ENCODE data around the gene CHCHD6.

The CHCHD6 gene, protein sequence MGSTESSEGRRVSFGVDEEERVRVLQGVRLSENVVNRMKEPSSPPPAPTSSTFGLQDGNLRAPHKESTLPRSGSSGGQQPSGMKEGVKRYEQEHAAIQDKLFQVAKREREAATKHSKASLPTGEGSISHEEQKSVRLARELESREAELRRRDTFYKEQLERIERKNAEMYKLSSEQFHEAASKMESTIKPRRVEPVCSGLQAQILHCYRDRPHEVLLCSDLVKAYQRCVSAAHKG

DNA sequence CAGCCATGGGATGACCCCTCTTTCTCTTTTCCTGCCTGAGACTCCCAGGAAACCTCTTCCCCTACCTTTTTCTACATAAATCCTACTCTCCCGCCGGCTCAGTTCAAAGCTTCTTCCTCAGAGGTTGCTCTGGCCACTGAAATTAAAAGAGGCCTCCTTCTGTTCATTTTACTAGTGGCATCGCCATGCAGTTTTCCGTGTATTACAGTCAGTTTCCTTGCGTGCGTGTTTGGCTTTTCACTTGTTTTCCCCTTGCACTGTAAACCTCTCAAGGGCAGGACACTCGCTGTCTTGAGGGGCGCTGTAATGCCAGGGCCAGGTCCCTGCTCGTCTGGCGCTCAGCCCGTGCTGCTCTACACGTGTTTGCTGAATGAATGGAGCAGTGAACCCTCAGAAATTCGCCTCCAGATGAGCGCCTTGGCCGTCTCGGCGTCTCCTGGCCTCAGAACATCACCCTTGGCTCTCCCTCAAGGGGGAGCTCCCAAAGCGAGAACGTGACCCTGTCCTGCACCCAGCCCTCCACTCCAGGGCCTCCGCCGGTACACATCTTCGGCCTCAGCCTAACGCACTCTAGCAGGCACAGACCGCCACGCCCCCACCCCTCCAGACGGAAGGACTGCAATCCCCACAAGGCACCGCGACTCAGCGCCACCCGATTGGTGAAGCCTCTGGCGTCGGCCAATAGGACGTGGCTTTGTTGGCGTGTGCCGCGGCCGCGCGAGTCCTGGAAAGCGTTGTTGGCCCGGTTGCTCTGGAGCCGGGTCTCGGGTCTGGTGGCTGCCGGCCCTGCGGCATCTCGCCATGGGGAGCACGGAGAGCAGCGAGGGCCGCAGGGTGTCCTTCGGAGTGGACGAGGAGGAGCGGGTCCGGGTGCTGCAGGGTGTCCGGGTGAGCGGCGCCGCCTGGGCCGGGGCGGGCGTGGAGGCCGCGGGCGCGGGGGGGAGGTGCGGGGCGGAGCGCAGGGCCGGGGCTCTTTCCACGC, at the start of gene CHCHD6:
Gene CHCHD6, plus strand, starts transcription at position 729 of the 982 bp plus-strand sequence. Its CDS starts 73 bp downstream, at position 802.
- Histone ChIP-seq H3K27ac (no peak within 1 kb of the TSS), H3K4me2 (ENCODE audit: low read length) (peak within 1 kb of the TSS; percentile 81), H3K36me3 (ENCODE audit: control insufficient read depth, insufficient read depth, low read length) (no peaks in the 10 kb centered on the region), H3K9me3 (ENCODE audit: control insufficient read depth, low read length) (no peaks in the 10 kb centered on the region), H3K27me3 (ENCODE audit: control insufficient read depth, insufficient read depth, low read length) (no peaks in the 10 kb centered on the region), H2AFZ (peak within 1 kb of the TSS; percentile 81), H3K9ac (peak within 1 kb of the TSS; percentile 28), H3K4me1 (peaks cover 3% of the 10 kb centered on the region), H3K79me2 (peaks cover 7% of the 10 kb centered on the region), H3K4me3 (ENCODE audit: low read depth, low read length) (peak within 1 kb of the TSS; percentile 68)
- TF ChIP-seq, protein P1, sequence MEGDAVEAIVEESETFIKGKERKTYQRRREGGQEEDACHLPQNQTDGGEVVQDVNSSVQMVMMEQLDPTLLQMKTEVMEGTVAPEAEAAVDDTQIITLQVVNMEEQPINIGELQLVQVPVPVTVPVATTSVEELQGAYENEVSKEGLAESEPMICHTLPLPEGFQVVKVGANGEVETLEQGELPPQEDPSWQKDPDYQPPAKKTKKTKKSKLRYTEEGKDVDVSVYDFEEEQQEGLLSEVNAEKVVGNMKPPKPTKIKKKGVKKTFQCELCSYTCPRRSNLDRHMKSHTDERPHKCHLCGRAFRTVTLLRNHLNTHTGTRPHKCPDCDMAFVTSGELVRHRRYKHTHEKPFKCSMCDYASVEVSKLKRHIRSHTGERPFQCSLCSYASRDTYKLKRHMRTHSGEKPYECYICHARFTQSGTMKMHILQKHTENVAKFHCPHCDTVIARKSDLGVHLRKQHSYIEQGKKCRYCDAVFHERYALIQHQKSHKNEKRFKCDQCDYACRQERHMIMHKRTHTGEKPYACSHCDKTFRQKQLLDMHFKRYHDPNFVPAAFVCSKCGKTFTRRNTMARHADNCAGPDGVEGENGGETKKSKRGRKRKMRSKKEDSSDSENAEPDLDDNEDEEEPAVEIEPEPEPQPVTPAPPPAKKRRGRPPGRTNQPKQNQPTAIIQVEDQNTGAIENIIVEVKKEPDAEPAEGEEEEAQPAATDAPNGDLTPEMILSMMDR (IDR thresholded peaks at IDR 0.05): peak; percentile 44

DNA sequence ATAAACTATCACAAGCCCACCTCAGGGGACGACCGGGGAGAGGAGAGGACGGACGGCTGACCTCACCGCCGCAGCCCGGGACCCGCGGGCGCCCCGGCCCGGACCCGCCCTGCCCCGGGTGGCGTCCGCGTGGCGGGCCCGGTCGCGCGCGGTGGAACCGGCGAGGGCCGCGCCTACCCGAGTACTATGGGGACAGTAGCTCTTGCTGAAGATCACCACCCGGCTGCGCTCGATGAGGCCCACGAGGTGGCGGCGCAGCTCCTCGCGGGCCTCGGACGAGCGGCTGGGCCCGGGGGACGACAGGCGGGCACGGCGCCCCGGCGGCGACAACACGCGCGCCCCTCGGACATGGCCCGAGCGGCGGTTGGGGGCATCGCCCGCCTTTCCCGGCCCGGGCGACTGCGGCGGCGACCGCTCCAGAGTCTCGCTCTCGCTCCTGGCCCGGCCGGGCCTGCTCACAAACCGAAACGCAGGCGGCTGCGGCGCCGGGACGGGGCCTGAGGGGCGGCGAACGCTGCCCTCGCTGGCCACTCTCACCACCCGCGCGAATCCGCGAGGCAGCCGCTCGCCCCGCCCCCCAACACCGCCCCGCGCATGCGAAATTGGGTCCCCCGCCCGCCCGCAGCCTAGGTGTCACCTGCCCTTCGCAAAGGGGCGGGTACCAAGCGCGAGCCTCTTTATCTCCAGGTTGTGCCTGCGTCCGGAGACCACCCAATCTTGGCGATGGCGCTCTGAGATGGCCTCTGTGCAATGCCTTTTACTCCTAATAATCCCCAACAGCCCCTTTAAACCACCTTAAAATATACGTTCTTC, 49.3 kb upstream of the CHCHD6 start, which contains the start of gene TXNRD3:
Gene TXNRD3, minus strand, starts transcription at position 554 of the 813 bp plus-strand sequence.
- H3K27me3 ChIP-seq (ENCODE audit: control insufficient read depth, insufficient read depth, low read length): no peaks in the 10 kb centered on the region
- peak within 1 kb of the TSS; percentile 93 for H2AFZ ChIP-seq
- peak within 1 kb of the TSS; percentile 32 for H3K27ac ChIP-seq
- H3K9me3 ChIP-seq (ENCODE audit: control insufficient read depth, low read length): no peaks in the 10 kb centered on the region
- TF ChIP-seq, protein P1 (IDR thresholded peaks at IDR 0.05): no peak
- H3K4me2 ChIP-seq (ENCODE audit: low read length): peak within 1 kb of the TSS; percentile 80
- no peak within 1 kb of the TSS for H3K9ac ChIP-seq
- no peaks in the 10 kb centered on the region for H3K36me3 ChIP-seq (ENCODE audit: control insufficient read depth, insufficient read depth, low read length)
- H3K4me3 ChIP-seq (ENCODE audit: low read depth, low read length): peak within 1 kb of the TSS; percentile 64
- H3K4me1 ChIP-seq: no peaks in the 10 kb centered on the region
- H3K79me2 ChIP-seq: no peaks in the 10 kb centered on the region

DNA sequence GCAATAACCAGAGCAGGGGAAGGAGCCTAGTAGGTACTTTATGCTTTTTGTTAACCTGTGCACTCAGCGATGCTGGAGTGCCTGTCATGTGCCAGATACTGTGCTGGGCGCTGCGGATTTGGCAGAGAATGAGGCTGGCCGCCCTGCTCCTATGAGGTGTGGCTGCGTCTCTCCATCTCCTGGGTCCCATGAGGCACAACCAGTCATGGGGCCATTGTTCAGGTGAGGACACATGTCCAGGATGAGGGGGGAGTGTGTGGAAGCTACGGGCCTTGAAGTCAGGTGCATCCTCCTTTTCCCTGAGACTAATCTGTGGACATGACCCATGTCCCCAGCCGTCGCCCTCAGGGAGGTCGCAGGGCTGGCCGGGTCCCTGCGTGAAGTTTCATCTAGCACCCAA, 48.2 kb upstream of the CHCHD6 start:
- Histone ChIP-seq H2AFZ (no peak overlapping the region), H3K9ac (no peak overlapping the region), H3K4me2 (ENCODE audit: low read length) (no peak overlapping the region), H3K36me3 (ENCODE audit: control insufficient read depth, insufficient read depth, low read length) (no peaks in the 10 kb centered on the region), H3K27me3 (ENCODE audit: control insufficient read depth, insufficient read depth, low read length) (no peaks in the 10 kb centered on the region), H3K9me3 (ENCODE audit: control insufficient read depth, low read length) (no peaks in the 10 kb centered on the region), H3K79me2 (no peaks in the 10 kb centered on the region), H3K4me1 (no peaks in the 10 kb centered on the region), H3K27ac (no peak overlapping the region), H3K4me3 (ENCODE audit: low read depth, low read length) (no peak overlapping the region)
- TF ChIP-seq, protein P1 (IDR thresholded peaks at IDR 0.05): no peak

DNA sequence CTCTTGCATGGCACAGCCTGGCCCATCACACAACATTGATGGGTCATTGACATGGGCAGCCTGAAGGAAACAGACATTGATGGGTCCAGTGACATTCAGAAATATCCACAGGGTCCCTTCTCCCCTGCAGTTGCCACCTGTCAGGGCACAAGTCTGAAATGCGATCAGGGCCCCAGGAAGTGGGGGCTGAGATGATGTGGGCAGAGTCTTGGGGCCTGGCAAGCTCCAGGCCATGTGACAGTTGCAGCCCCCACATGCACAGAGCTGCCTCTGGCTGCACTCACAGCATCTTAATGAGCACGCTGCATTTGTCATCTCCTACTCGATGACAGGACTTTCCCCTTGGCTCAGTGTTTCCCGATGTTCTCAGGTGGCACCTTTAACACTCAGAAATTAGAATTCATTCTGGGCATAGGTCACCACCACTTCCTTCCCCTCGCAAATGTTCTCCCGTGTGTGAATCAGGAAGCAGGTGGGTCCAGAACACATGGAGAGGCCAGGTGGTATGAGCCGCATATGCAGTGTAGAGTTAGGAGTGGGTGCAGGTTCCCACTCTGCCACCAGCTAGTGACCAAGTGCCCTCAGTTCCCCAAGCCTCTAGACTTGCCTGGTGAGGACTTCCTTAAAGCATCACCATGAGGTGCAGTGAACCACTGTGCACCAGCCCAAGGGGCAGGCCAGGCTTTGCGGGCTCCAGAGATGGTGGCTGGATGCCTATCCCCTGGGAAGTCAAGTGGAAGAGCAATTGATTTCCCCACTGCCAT, 47.5 kb upstream of the CHCHD6 start:
- no peak overlapping the region for H3K4me2 ChIP-seq (ENCODE audit: low read length)
- no peak overlapping the region for H2AFZ ChIP-seq
- H3K27ac ChIP-seq: no peak overlapping the region
- H3K27me3 ChIP-seq (ENCODE audit: control insufficient read depth, insufficient read depth, low read length): no peaks in the 10 kb centered on the region
- no peaks in the 10 kb centered on the region for H3K9me3 ChIP-seq (ENCODE audit: control insufficient read depth, low read length)
- H3K4me3 ChIP-seq (ENCODE audit: low read depth, low read length): no peak overlapping the region
- no peak overlapping the region for H3K9ac ChIP-seq
- no peaks in the 10 kb centered on the region for H3K36me3 ChIP-seq (ENCODE audit: control insufficient read depth, insufficient read depth, low read length)
- H3K4me1 ChIP-seq: no peaks in the 10 kb centered on the region
- TF ChIP-seq, protein P1 (IDR thresholded peaks at IDR 0.05): no peak
- no peaks in the 10 kb centered on the region for H3K79me2 ChIP-seq
